Adipose tissue (tissue), 3 donors: Measurements from ENCODE around the gene FOXC1. TPM values are rescaled to one million over a fixed set of nuclear protein-coding genes. Genes with fewer than 3 reads are reported as not detected.

Experiments used
- H3K27ac ChIP-seq: one replicate; pipeline ENCODE4 v1.5.1; 2013; ENCODE audit warnings: low read depth, low read length
- WGBS, 3 donors: extraction: QIAGEN DNeasy Blood & Tissue Kit; methylation state at CpG; one replicate each; pipeline ENCODE4 v1.1.7; 2013; 5-methylcytosine and 5-hydroxymethylcytosine counted together
- polyA plus RNA-seq, 3 donors: library from polyadenylated mRNA; stranded (reverse); fragments of 200-250 nt; gene quantifications; one replicate each; pipeline ENCODE4 v1.2.3, GENCODE V29; 2013
- donor health status: healthy with polysubstance abuse.
- donor health status: Bipolar disorder and iron deficiency.
- donor health status: healthy.

Gene FOXC1
- polyA plus RNA-seq, 3 donors: 0.64 to 7.3 (median 5.5) TPM

- H3K27ac ChIP-seq: no peak overlapping the region
- WGBS, 3 donors: 85 to 91% (median 91%) methylated on average over 14 of the region's 14 CpGs
These were observed 35.9 kb downstream of the FOXC1 start for GRCh38 chr6:1645466-1646185.

- H3K27ac ChIP-seq: no peak overlapping the region
- 96 to 97% (median 97%) methylated on average over 3 of the region's 3 CpGs for WGBS, 3 donors
These were observed 41.6 kb downstream of the FOXC1 start for GRCh38 chr6:1651362-1651761.

- WGBS, 3 donors: 91 to 93% (median 91%) methylated on average over 10 of the region's 10 CpGs
- H3K27ac ChIP-seq: no peak overlapping the region
These were observed 43.1 kb downstream of the FOXC1 start for GRCh38 chr6:1652842-1653241.

- 82 to 90% (median 84%) methylated on average over 4 of the region's 4 CpGs for WGBS, 3 donors
- H3K27ac ChIP-seq: no peak overlapping the region
These were observed 44.3 kb downstream of the FOXC1 start for GRCh38 chr6:1654054-1654453.

GRCh38 chr6:1657116-1657770 lies 47.5 kb downstream of the FOXC1 start:
- 73 to 83% (median 79%) methylated on average over 13 of the region's 13 CpGs for WGBS, 3 donors
- H3K27ac ChIP-seq: no peak overlapping the region

GRCh38 chr6:1657771-1658165 lies 48.1 kb downstream of the FOXC1 start:
- WGBS, 3 donors: 87 to 93% (median 89%) methylated on average over 7 of the region's 7 CpGs
- no peak overlapping the region for H3K27ac ChIP-seq

- WGBS, 3 donors: 94 to 97% (median 97%) methylated on average over 15 of the region's 15 CpGs
- no peak overlapping the region for H3K27ac ChIP-seq
These were observed 48.7 kb downstream of the FOXC1 start for GRCh38 chr6:1658212-1659005.

- 76 to 92% (median 81%) methylated on average over 7 of the region's 7 CpGs for WGBS, 3 donors
- H3K27ac ChIP-seq: no peak overlapping the region
These were observed 50.1 kb downstream of the FOXC1 start for GRCh38 chr6:1659816-1660215.

- no peak overlapping the region for H3K27ac ChIP-seq
These were observed 52.8 kb downstream of the FOXC1 start for GRCh38 chr6:1662534-1662933.

Other genes starting within 250 kb of the FOXC1 start
- gene FOXF2, start 220.3 kb upstream of the FOXC1 start, polyA plus RNA-seq: 1 to 10 TPM in 2 of 3 donors, under 1 TPM in 1; 0.26 to 2.1 (median 1.2) TPM